SK-N-SH (cell line): Measurements from ENCODE around the gene DPY19L1.
"Not testable (repeated sequence)": the region's sequence is repeated elsewhere in the genome, so short reads cannot be mapped to it uniquely, and the experiment has no call there.

Experiments used
- ELF1 ChIP-seq: IDR thresholded peaks from 2 replicates; pipeline ENCODE4 v1.4.0; 2012
- JUND ChIP-seq: IDR thresholded peaks from 2 replicates; pipeline ENCODE4 v1.4.0; 2012
- POLR2AphosphoS5 ChIP-seq: IDR thresholded peaks from 2 replicates; pipeline ENCODE4 v1.6.1; 2012; ENCODE audit warnings: low read depth, low read length
- RFX5 ChIP-seq: IDR thresholded peaks from 2 replicates; pipeline ENCODE4 v1.6.1; 2012; ENCODE audit warnings: mild to moderate bottlenecking, improper control_type of control experiment, low read length
- SIN3A ChIP-seq: IDR thresholded peaks from 2 replicates; pipeline ENCODE4 v1.6.1; 2012; ENCODE audit warnings: low read depth, mild to moderate bottlenecking, low read length, moderate library complexity, borderline replicate concordance
- SMC3 ChIP-seq: IDR thresholded peaks from 2 replicates; pipeline ENCODE4 v1.6.1; 2012; ENCODE audit warnings: low read depth, low read length, improper control_type of control experiment
- TF ChIP-seq, protein P1 (sequence below): fragments of 200-600 bp; sonication (generic); IDR thresholded peaks from 2 replicates; pipeline ENCODE4 v1.6.1; 2017; ENCODE audit warnings: antibody characterized with exemption, mild to moderate bottlenecking, moderate library complexity
- TF ChIP-seq, protein P2 (sequence below): fragments of 150-350 bp; IDR thresholded peaks from 2 replicates; pipeline ENCODE4 v1.6.1; 2017; ENCODE audit warnings: antibody characterized with exemption, low read length, low read depth, borderline replicate concordance

DNA sequence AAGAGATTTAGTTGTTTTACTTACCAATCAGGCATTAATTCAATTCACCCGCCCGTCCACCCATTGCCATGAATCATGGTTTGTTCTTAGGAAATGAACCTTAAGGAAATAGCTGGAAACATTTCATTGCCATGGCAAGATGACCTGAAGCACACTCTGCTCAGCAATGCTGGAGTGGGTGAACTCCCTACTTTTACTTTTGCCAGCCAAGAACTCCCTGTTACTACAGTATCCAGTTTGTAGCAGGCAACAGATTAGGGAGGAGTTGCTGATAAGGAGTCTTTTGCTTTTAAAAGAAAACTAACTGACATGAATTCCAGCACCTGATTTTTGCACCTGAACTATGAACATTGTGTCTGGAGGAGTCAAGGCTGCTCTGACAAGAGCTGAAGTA is 10.6 kb upstream of the DPY19L1 start:
- TF ChIP-seq, protein P1, sequence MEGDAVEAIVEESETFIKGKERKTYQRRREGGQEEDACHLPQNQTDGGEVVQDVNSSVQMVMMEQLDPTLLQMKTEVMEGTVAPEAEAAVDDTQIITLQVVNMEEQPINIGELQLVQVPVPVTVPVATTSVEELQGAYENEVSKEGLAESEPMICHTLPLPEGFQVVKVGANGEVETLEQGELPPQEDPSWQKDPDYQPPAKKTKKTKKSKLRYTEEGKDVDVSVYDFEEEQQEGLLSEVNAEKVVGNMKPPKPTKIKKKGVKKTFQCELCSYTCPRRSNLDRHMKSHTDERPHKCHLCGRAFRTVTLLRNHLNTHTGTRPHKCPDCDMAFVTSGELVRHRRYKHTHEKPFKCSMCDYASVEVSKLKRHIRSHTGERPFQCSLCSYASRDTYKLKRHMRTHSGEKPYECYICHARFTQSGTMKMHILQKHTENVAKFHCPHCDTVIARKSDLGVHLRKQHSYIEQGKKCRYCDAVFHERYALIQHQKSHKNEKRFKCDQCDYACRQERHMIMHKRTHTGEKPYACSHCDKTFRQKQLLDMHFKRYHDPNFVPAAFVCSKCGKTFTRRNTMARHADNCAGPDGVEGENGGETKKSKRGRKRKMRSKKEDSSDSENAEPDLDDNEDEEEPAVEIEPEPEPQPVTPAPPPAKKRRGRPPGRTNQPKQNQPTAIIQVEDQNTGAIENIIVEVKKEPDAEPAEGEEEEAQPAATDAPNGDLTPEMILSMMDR, result not testable (repeated sequence)
- TF ChIP-seq RFX5, SIN3A, SMC3, POLR2AphosphoS5, ELF1, JUND: not testable (repeated sequence)
- TF ChIP-seq, protein P2, sequence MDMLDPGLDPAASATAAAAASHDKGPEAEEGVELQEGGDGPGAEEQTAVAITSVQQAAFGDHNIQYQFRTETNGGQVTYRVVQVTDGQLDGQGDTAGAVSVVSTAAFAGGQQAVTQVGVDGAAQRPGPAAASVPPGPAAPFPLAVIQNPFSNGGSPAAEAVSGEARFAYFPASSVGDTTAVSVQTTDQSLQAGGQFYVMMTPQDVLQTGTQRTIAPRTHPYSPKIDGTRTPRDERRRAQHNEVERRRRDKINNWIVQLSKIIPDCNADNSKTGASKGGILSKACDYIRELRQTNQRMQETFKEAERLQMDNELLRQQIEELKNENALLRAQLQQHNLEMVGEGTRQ, result not testable (repeated sequence)
